Activated CD8-positive, alpha-beta memory T cell treated with anti-CD3 and anti-CD28 coated beads, Interleukin-2, amount 10 ng/mL, durations not matched to agents 7 days and 5 days (primary cell): ENCODE results near the gene TUBGCP5. TPM values are rescaled to one million over a fixed set of nuclear protein-coding genes. Genes with fewer than 3 reads are reported as not detected.
"Not testable (repeated sequence)": the region's sequence is repeated elsewhere in the genome, so short reads cannot be mapped to it uniquely, and the experiment has no call there.

ENCODE experiments used
- ATAC-seq: fragments of 150-1000 bp; cut with Tn5 transposase; one replicate; pipeline ENCODE4 v1.10.0; 2021; ENCODE audit warnings: moderate library complexity
- CTCF ChIA-PET: fragments of 350-600 bp; sonication (Branson Sonifier 250); formaldehyde crosslinking; loops from one replicate; lab custom pipeline; 2021; ENCODE audit warnings: antibody characterized with exemption; lab: Charles Lee
- DNase-seq: peaks from one replicate; pipeline ENCODE4 v3.0.0-alpha.2; 2020
- H3K27ac Mint-ChIP-seq: one replicate; pipeline ENCODE4 v1.8.0; 2021; ENCODE audit warnings: mild to moderate bottlenecking, mixed read lengths
- H3K27me3 Mint-ChIP-seq: one replicate; pipeline ENCODE4 v1.8.0; 2021; ENCODE audit warnings: mixed read lengths
- H3K36me3 Mint-ChIP-seq: one replicate; pipeline ENCODE4 v1.8.0; 2021; ENCODE audit warnings: mild to moderate bottlenecking, mixed read lengths
- H3K4me1 Mint-ChIP-seq: one replicate; pipeline ENCODE4 v1.8.0; 2021; ENCODE audit warnings: mixed read lengths
- H3K4me3 Mint-ChIP-seq: one replicate; pipeline ENCODE4 v1.8.0; 2021; ENCODE audit warnings: mild to moderate bottlenecking, moderate library complexity, mixed read lengths
- H3K9me3 Mint-ChIP-seq: one replicate; pipeline ENCODE4 v1.8.0; 2022; ENCODE audit warnings: low read depth, mixed read lengths
- total RNA-seq, 2 experiments: library from RNA; stranded (reverse); gene quantifications; one replicate each; pipeline ENCODE4 v1.2.3, GENCODE V29; 2021

The TUBGCP5 gene
- total RNA-seq, 2 experiments from 2014 or later = 18.6 to 20.5 TPM

- peaks cover 5% of the 10 kb centered on the region for H3K27me3 Mint-ChIP-seq
- DNase-seq = no peak
These were observed 18.3 kb upstream of the TUBGCP5 start for GRCh38 chr15:23057707-23058106.

GRCh38 chr15:23055316-23055715 is 15.9 kb upstream of the TUBGCP5 start:
- Mint-ChIP-seq H3K4me3 (no peak overlapping the region), H3K36me3 (no peaks in the 10 kb centered on the region), H3K9me3 (no peaks in the 10 kb centered on the region), H3K4me1 (no peaks in the 10 kb centered on the region), H3K27ac (no peak overlapping the region), H3K27me3 (peaks cover 7% of the 10 kb centered on the region)
- ATAC-seq (no peak), DNase-seq (no peak)
- CTCF ChIA-PET = no interaction called here

More at GRCh38 chr15:23057707-23058106, 18.3 kb upstream of the TUBGCP5 start:
- H3K27ac Mint-ChIP-seq = no peak overlapping the region
- CTCF ChIA-PET = no interaction called here
- ATAC-seq = no peak
- H3K36me3 Mint-ChIP-seq = no peaks in the 10 kb centered on the region
- H3K4me1 Mint-ChIP-seq = no peaks in the 10 kb centered on the region
- no peak overlapping the region for H3K4me3 Mint-ChIP-seq
- H3K9me3 Mint-ChIP-seq = peaks cover 4% of the 10 kb centered on the region

GRCh38 chr15:23052522-23052921 is 13.2 kb upstream of the TUBGCP5 start:
- H3K4me1 Mint-ChIP-seq = no peaks in the 10 kb centered on the region
- ATAC-seq = no peak
- peaks cover 7% of the 10 kb centered on the region for H3K27me3 Mint-ChIP-seq
- H3K36me3 Mint-ChIP-seq = no peaks in the 10 kb centered on the region
- H3K4me3 Mint-ChIP-seq = no peak overlapping the region
- CTCF ChIA-PET = interaction anchor here (0.6 kb wide), 1 partner anchor 475 kb away, joined by 3 read pairs; no protein-coding TSS in a partner anchor
- H3K9me3 Mint-ChIP-seq = no peaks in the 10 kb centered on the region
- DNase-seq = no peak
- H3K27ac Mint-ChIP-seq = no peak overlapping the region

GRCh38 chr15:23050708-23051107 is 11.3 kb upstream of the TUBGCP5 start:
- CTCF ChIA-PET = no interaction called here
- Mint-ChIP-seq H3K4me3 (no peak overlapping the region), H3K27ac (no peak overlapping the region), H3K27me3 (peaks cover 7% of the 10 kb centered on the region), H3K4me1 (no peaks in the 10 kb centered on the region), H3K36me3 (no peaks in the 10 kb centered on the region), H3K9me3 (no peaks in the 10 kb centered on the region)
- ATAC-seq = no peak
- DNase-seq = no peak

GRCh38 chr15:23049984-23050628 is 10.7 kb upstream of the TUBGCP5 start:
- DNase-seq = no peak
- no peak overlapping the region for H3K27ac Mint-ChIP-seq
- H3K36me3 Mint-ChIP-seq = no peaks in the 10 kb centered on the region
- no peak overlapping the region for H3K4me3 Mint-ChIP-seq
- no peak for ATAC-seq
- H3K27me3 Mint-ChIP-seq = peaks cover 7% of the 10 kb centered on the region
- no peaks in the 10 kb centered on the region for H3K9me3 Mint-ChIP-seq
- CTCF ChIA-PET = no interaction called here
- H3K4me1 Mint-ChIP-seq = no peaks in the 10 kb centered on the region

- H3K36me3 Mint-ChIP-seq, H3K4me1 Mint-ChIP-seq, DNase-seq, H3K4me3 Mint-ChIP-seq, CTCF ChIA-PET, H3K27ac Mint-ChIP-seq, ATAC-seq, H3K9me3 Mint-ChIP-seq, H3K27me3 Mint-ChIP-seq: not testable (repeated sequence)
These were observed 9.4 kb upstream of the TUBGCP5 start for GRCh38 chr15:23048572-23049282.

- H3K9me3 Mint-ChIP-seq, ATAC-seq, H3K27me3 Mint-ChIP-seq, H3K36me3 Mint-ChIP-seq, CTCF ChIA-PET, H3K4me1 Mint-ChIP-seq, H3K4me3 Mint-ChIP-seq, DNase-seq, H3K27ac Mint-ChIP-seq: not testable (repeated sequence)
These were observed 4.6 kb upstream of the TUBGCP5 start for GRCh38 chr15:23043987-23044386.

- H3K4me1 Mint-ChIP-seq, CTCF ChIA-PET, ATAC-seq, H3K4me3 Mint-ChIP-seq, DNase-seq, H3K9me3 Mint-ChIP-seq, H3K36me3 Mint-ChIP-seq, H3K27ac Mint-ChIP-seq, H3K27me3 Mint-ChIP-seq: not testable (repeated sequence)
These were observed 4.2 kb upstream of the TUBGCP5 start for GRCh38 chr15:23043535-23043934.

- H3K4me1 Mint-ChIP-seq = peaks cover 11% of the 10 kb centered on the region
- H3K27ac Mint-ChIP-seq, ATAC-seq, H3K27me3 Mint-ChIP-seq, DNase-seq, H3K4me3 Mint-ChIP-seq, CTCF ChIA-PET, H3K9me3 Mint-ChIP-seq, H3K36me3 Mint-ChIP-seq: not testable (repeated sequence)
These were observed 2.4 kb upstream of the TUBGCP5 start for GRCh38 chr15:23041736-23042135.

- CTCF ChIA-PET = interaction anchor here (0.7 to 1.3 kb wide), 7 partner anchors 11 to 243 kb away, joined by 3 to 4 read pairs (median 3); no protein-coding TSS in a partner anchor
- DNase-seq (no peak), ATAC-seq (no peak)
- Mint-ChIP-seq H3K9me3 (no peaks in the 10 kb centered on the region), H3K36me3 (peaks cover 3% of the 10 kb centered on the region), H3K4me1 (peaks cover 17% of the 10 kb centered on the region), H3K27ac (peak overlapping the region; percentile 84), H3K27me3 (no peaks in the 10 kb centered on the region), H3K4me3 (peak overlapping the region; percentile 91)
These were observed 530 bp upstream of the TUBGCP5 start for GRCh38 chr15:23039917-23040281.

GRCh38 chr15:23038726-23039142 is 635 bp downstream of the TUBGCP5 start:
- peaks cover 17% of the 10 kb centered on the region for H3K4me1 Mint-ChIP-seq
- peak; percentile 1 for ATAC-seq
- CTCF ChIA-PET = interaction anchor here (0.9 to 1.5 kb wide), 6 partner anchors 12 to 201 kb away, joined by 3 to 4 read pairs (median 3); no protein-coding TSS in a partner anchor
- DNase-seq = no peak
- H3K27me3 Mint-ChIP-seq = no peaks in the 10 kb centered on the region
- peaks cover 9% of the 10 kb centered on the region for H3K36me3 Mint-ChIP-seq
- no peaks in the 10 kb centered on the region for H3K9me3 Mint-ChIP-seq
- H3K4me3 Mint-ChIP-seq = peak overlapping the region; percentile 91
- H3K27ac Mint-ChIP-seq = peak overlapping the region; percentile 88

- DNase-seq (peak; percentile 71), ATAC-seq (no peak)
- no peaks in the 10 kb centered on the region for H3K9me3 Mint-ChIP-seq
- peaks cover 19% of the 10 kb centered on the region for H3K36me3 Mint-ChIP-seq
- CTCF ChIA-PET = interaction anchor here (0.8 to 2.1 kb wide), 12 partner anchors 9 to 250 kb away, joined by 3 to 9 read pairs (median 4); partner anchors contain the start of gene NIPA1
- no peak overlapping the region for H3K4me3 Mint-ChIP-seq
- no peaks in the 10 kb centered on the region for H3K27me3 Mint-ChIP-seq
- H3K4me1 Mint-ChIP-seq = peaks cover 17% of the 10 kb centered on the region
- H3K27ac Mint-ChIP-seq = no peak overlapping the region
These were observed 3.3 kb downstream of the TUBGCP5 start for GRCh38 chr15:23035964-23036566.

- CTCF ChIA-PET = no interaction called here
- no peak overlapping the region for H3K27ac Mint-ChIP-seq
These were observed 5.4 kb downstream of the TUBGCP5 start for GRCh38 chr15:23033979-23034378.

More at GRCh38 chr15:23033979-23034378, 5.4 kb downstream of the TUBGCP5 start:
- DNase-seq = no peak
- Mint-ChIP-seq H3K36me3 (peaks cover 22% of the 10 kb centered on the region), H3K9me3 (no peaks in the 10 kb centered on the region), H3K4me3 (no peak overlapping the region), H3K27me3 (no peaks in the 10 kb centered on the region), H3K4me1 (peaks cover 13% of the 10 kb centered on the region)
- ATAC-seq = no peak
